Measurements from ENCODE around the gene LRRC23.

LRRC23 gene

DNA sequence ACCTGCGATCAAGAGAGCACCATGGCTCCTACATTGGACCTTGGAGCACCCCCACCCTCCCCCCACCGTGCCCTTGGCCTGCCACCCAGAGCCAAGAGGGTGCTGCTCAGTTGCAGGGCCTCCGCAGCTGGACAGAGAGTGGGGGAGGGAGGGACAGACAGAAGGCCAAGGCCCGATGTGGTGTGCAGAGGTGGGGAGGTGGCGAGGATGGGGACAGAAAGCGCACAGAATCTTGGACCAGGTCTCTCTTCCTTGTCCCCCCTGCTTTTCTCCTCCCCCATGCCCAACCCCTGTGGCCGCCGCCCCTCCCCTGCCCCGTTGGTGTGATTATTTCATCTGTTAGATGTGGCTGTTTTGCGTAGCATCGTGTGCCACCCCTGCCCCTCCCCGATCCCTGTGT lies 37.2 kb downstream of the LRRC23 start:
- H4K91ac ChIP-seq (ENCODE audit: low read length): no peak overlapping the region
- H4K8ac ChIP-seq (ENCODE audit: low read length): no peak overlapping the region
- H3K18ac ChIP-seq (ENCODE audit: low read depth in 1 of 2, low read length in 2 of 2): no peak overlapping the region
- peaks cover 11% of the 10 kb centered on the region for H3K79me1 ChIP-seq (replicated peaks; ENCODE audit: low read length, poor library complexity, severe bottlenecking)
- H3K9me3 ChIP-seq (ENCODE audit: control insufficient read depth, low read length): no peaks in the 10 kb centered on the region
- H3K27ac ChIP-seq (ENCODE audit: low read length, poor library complexity, severe bottlenecking): no peak overlapping the region
- H3K14ac ChIP-seq (ENCODE audit: low read length in 2 of 2): no peak overlapping the region
- no peak overlapping the region for H3K4me3 ChIP-seq (ENCODE audit: insufficient read depth in 1 of 2, low read depth in 1 of 2, low read length in 2 of 2)
- no peak overlapping the region for H2BK120ac ChIP-seq (ENCODE audit: low read depth, low read length)
- H3K9ac ChIP-seq (ENCODE audit: low read length): no peak overlapping the region
- no peak overlapping the region for H2AK5ac ChIP-seq (ENCODE audit: low read length, severe bottlenecking)
- H2BK12ac ChIP-seq (ENCODE audit: low read length in 2 of 2): no peak overlapping the region
- no peak overlapping the region for H2BK15ac ChIP-seq (ENCODE audit: low read depth, poor library complexity, severe bottlenecking)
- H3K4me1 ChIP-seq (ENCODE audit: control insufficient read depth, insufficient read depth, low read depth, low read length): peaks cover 43% of the 10 kb centered on the region
- no peak overlapping the region for H2AFZ ChIP-seq (ENCODE audit: low read depth, low read length)
- H3K36me3 ChIP-seq (ENCODE audit: control insufficient read depth in 1 of 2, insufficient read depth in 2 of 2, low read depth in 1 of 2, low read length in 2 of 2): peaks cover 47 to 58% of the 10 kb centered on the region in 2 experiments
- no peaks in the 10 kb centered on the region for H3K27me3 ChIP-seq (ENCODE audit: control insufficient read depth in 1 of 2, insufficient read depth in 1 of 2, low read length in 2 of 2)
- no peak overlapping the region for H3K4me2 ChIP-seq (ENCODE audit: low read length, poor library complexity, severe bottlenecking)
- H2BK5ac ChIP-seq (ENCODE audit: low read depth, low read length, poor library complexity, severe bottlenecking): no peak overlapping the region
- no peak overlapping the region for H3K23ac ChIP-seq (ENCODE audit: low read length in 2 of 2)
- WGBS: 100% methylated on average over 1 of the region's 12 CpGs
- no peak for DNase-seq
- H3K4ac ChIP-seq (ENCODE audit: low read depth in 1 of 2, low read length in 2 of 2): no peak overlapping the region

DNA sequence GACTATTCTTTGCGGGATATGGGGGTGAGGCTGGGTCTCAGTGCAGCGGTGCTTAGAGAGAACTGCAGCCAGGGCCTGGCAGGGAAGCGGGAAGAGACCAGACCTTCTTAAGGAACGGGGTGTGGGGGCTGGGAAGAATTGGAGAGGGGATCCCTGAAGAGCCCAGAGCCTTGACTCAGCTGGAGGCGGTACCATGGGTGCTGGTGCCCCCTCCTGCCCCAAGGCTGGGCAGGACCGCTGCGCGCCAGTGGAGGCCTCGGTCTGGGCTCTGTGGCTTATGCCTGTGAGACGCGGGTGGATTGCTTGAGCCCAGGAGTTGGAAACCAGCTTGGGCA lies 37.7 kb downstream of the LRRC23 start:
- Histone ChIP-seq H3K27me3 (ENCODE audit: control insufficient read depth in 1 of 2, insufficient read depth in 1 of 2, low read length in 2 of 2) (no peaks in the 10 kb centered on the region), H3K9me3 (ENCODE audit: control insufficient read depth, low read length) (no peaks in the 10 kb centered on the region), H3K36me3 (ENCODE audit: control insufficient read depth in 1 of 2, insufficient read depth in 2 of 2, low read depth in 1 of 2, low read length in 2 of 2) (peaks cover 44 to 53% of the 10 kb centered on the region in 2 experiments), H4K91ac (ENCODE audit: low read length) (no peak overlapping the region), H2AFZ (ENCODE audit: low read depth, low read length) (no peak overlapping the region), H2BK12ac (ENCODE audit: low read length in 2 of 2) (peak overlapping the region in 1 of 2 experiments; percentile 74), H3K9ac (ENCODE audit: low read length) (peak overlapping the region; percentile 93), H3K27ac (ENCODE audit: low read length, poor library complexity, severe bottlenecking) (peak overlapping the region; percentile 47), H2BK15ac (ENCODE audit: low read depth, poor library complexity, severe bottlenecking) (peak overlapping the region; percentile 20), H3K14ac (ENCODE audit: low read length in 2 of 2) (no peak overlapping the region), H2AK5ac (ENCODE audit: low read length, severe bottlenecking) (no peak overlapping the region), H4K8ac (ENCODE audit: low read length) (peak overlapping the region; percentile 47), H3K23ac (ENCODE audit: low read length in 2 of 2) (no peak overlapping the region), H3K4ac (ENCODE audit: low read depth in 1 of 2, low read length in 2 of 2) (no peak overlapping the region), H3K4me1 (ENCODE audit: control insufficient read depth, insufficient read depth, low read depth, low read length) (peaks cover 42% of the 10 kb centered on the region), H3K4me2 (ENCODE audit: low read length, poor library complexity, severe bottlenecking) (no peak overlapping the region), H3K18ac (ENCODE audit: low read depth in 1 of 2, low read length in 2 of 2) (no peak overlapping the region), H2BK5ac (ENCODE audit: low read depth, low read length, poor library complexity, severe bottlenecking) (no peak overlapping the region), H3K79me1 (replicated peaks; ENCODE audit: low read length, poor library complexity, severe bottlenecking) (peaks cover 11% of the 10 kb centered on the region), H2BK120ac (ENCODE audit: low read depth, low read length) (no peak overlapping the region), H3K4me3 (ENCODE audit: insufficient read depth in 1 of 2, low read depth in 1 of 2, low read length in 2 of 2) (peak overlapping the region in 1 of 2 experiments; percentile 30)
- WGBS: 98% methylated on average over 11 of the region's 11 CpGs
- DNase-seq: no peak

DNA sequence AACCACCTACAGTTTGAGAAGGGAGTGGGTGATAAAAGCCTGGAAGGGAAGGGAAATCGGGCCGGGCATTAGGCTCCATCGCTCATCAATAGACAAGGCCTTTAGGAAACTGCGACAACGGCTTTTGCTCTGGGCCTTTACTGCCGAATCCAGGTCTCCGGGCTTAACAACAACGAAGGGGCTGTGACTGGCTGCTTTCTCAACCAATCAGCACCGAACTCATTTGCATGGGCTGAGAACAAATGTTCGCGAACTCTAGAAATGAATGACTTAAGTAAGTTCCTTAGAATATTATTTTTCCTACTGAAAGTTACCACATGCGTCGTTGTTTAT lies 38.7 kb downstream of the LRRC23 start:
- H2BK15ac ChIP-seq (ENCODE audit: low read depth, poor library complexity, severe bottlenecking): no peak overlapping the region
- no peaks in the 10 kb centered on the region for H3K9me3 ChIP-seq (ENCODE audit: control insufficient read depth, low read length)
- H2BK5ac ChIP-seq (ENCODE audit: low read depth, low read length, poor library complexity, severe bottlenecking): no peak overlapping the region
- H3K23ac ChIP-seq (ENCODE audit: low read length in 2 of 2): no peak overlapping the region
- peak overlapping the region in 1 of 2 experiments; percentile 82 for H3K4me3 ChIP-seq (ENCODE audit: insufficient read depth in 1 of 2, low read depth in 1 of 2, low read length in 2 of 2)
- no peak overlapping the region for H2AFZ ChIP-seq (ENCODE audit: low read depth, low read length)
- peak; percentile 97 for DNase-seq
- peak overlapping the region in 1 of 2 experiments; percentile 32 for H3K4ac ChIP-seq (ENCODE audit: low read depth in 1 of 2, low read length in 2 of 2)
- H3K79me1 ChIP-seq (replicated peaks; ENCODE audit: low read length, poor library complexity, severe bottlenecking): peaks cover 14% of the 10 kb centered on the region
- no peak overlapping the region for H3K14ac ChIP-seq (ENCODE audit: low read length in 2 of 2)
- H2AK5ac ChIP-seq (ENCODE audit: low read length, severe bottlenecking): peak overlapping the region; percentile 38
- peak overlapping the region; percentile 3 for H3K4me2 ChIP-seq (ENCODE audit: low read length, poor library complexity, severe bottlenecking)
- peaks cover 44 to 46% of the 10 kb centered on the region in 2 experiments for H3K36me3 ChIP-seq (ENCODE audit: control insufficient read depth in 1 of 2, insufficient read depth in 2 of 2, low read depth in 1 of 2, low read length in 2 of 2)
- peak overlapping the region; percentile 93 for H3K9ac ChIP-seq (ENCODE audit: low read length)
- peak overlapping the region; percentile 68 for H4K8ac ChIP-seq (ENCODE audit: low read length)
- H4K91ac ChIP-seq (ENCODE audit: low read length): no peak overlapping the region
- no peak overlapping the region for H2BK120ac ChIP-seq (ENCODE audit: low read depth, low read length)
- H3K18ac ChIP-seq (ENCODE audit: low read depth in 1 of 2, low read length in 2 of 2): no peak overlapping the region
- H3K27me3 ChIP-seq (ENCODE audit: control insufficient read depth in 1 of 2, insufficient read depth in 1 of 2, low read length in 2 of 2): no peaks in the 10 kb centered on the region
- H3K4me1 ChIP-seq (ENCODE audit: control insufficient read depth, insufficient read depth, low read depth, low read length): peaks cover 34% of the 10 kb centered on the region
- 4% methylated on average over 10 of the region's 13 CpGs for WGBS
- no peak overlapping the region for H2BK12ac ChIP-seq (ENCODE audit: low read length in 2 of 2)
- peak overlapping the region; percentile 94 for H3K27ac ChIP-seq (ENCODE audit: low read length, poor library complexity, severe bottlenecking)

DNA sequence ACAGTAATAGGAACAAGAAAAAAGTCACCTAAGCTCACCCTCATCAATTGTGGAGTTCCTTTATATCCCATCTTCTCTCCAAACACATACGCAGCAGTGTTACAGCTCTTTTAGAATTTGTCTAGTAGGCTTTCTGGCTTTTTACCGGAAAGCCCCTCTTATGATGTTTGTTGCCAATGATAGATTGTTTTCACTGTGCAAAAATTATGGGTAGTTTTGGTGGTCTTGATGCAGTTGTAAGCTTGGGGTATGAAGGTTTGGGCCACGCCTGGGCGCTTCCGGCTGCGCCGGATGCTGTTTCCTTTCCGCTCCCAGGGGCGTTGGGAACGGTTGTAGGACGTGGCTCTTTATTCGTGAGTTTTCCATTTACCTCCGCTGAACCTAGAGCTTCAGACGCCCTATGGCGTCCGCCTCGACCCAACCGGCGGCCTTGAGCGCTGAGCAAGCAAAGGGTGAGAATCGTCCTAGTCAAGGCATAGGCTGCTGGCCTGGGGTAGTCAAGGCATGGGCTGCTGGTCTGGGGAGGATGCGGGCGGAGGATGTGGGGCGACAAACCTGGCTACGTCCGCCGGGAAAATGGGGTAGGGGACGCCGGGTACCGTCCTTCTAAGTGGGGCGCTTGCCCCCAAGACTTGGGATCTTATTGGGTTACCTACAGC lies 39.2 kb downstream of the LRRC23 start, which contains the start of the genes C12orf57 and RNU7-1:
Gene C12orf57, plus strand, starts transcription at position 301 of the 659 bp plus-strand sequence. Its CDS starts 100 bp downstream, at position 401.
Gene RNU7-1, plus strand, starts transcription at position 95 of the 659 bp plus-strand sequence.
- Histone ChIP-seq H3K9ac (ENCODE audit: low read length) (peak within 1 kb of the TSS; percentile 93), H2AK5ac (ENCODE audit: low read length, severe bottlenecking) (peak within 1 kb of the TSS; percentile 86), H4K91ac (ENCODE audit: low read length) (peak within 1 kb of the TSS; percentile 40), H2BK120ac (ENCODE audit: low read depth, low read length) (no peak within 1 kb of the TSS), H3K36me3 (ENCODE audit: control insufficient read depth in 1 of 2, insufficient read depth in 2 of 2, low read depth in 1 of 2, low read length in 2 of 2) (peaks cover 39 to 41% of the 10 kb centered on the region in 2 experiments), H3K9me3 (ENCODE audit: control insufficient read depth, low read length) (no peaks in the 10 kb centered on the region), H3K4me3 (ENCODE audit: insufficient read depth in 1 of 2, low read depth in 1 of 2, low read length in 2 of 2) (peak within 1 kb of the TSS; percentile 58 to 82), H3K27me3 (ENCODE audit: control insufficient read depth in 1 of 2, insufficient read depth in 1 of 2, low read length in 2 of 2) (no peaks in the 10 kb centered on the region), H3K4me1 (ENCODE audit: control insufficient read depth, insufficient read depth, low read depth, low read length) (peaks cover 33% of the 10 kb centered on the region), H2AFZ (ENCODE audit: low read depth, low read length) (peak within 1 kb of the TSS; percentile 36), H4K8ac (ENCODE audit: low read length) (peak within 1 kb of the TSS; percentile 68), H3K4me2 (ENCODE audit: low read length, poor library complexity, severe bottlenecking) (peak within 1 kb of the TSS; percentile 85), H3K14ac (ENCODE audit: low read length in 2 of 2) (peak within 1 kb of the TSS in 1 of 2 experiments; percentile 35), H3K4ac (ENCODE audit: low read depth in 1 of 2, low read length in 2 of 2) (peak within 1 kb of the TSS; percentile 62 to 88), H3K18ac (ENCODE audit: low read depth in 1 of 2, low read length in 2 of 2) (peak within 1 kb of the TSS; percentile 44 to 68), H3K23ac (ENCODE audit: low read length in 2 of 2) (peak within 1 kb of the TSS in 1 of 2 experiments; percentile 35), H3K79me1 (replicated peaks; ENCODE audit: low read length, poor library complexity, severe bottlenecking) (peaks cover 12% of the 10 kb centered on the region), H2BK12ac (ENCODE audit: low read length in 2 of 2) (peak within 1 kb of the TSS; percentile 8 to 14), H2BK5ac (ENCODE audit: low read depth, low read length, poor library complexity, severe bottlenecking) (peak within 1 kb of the TSS; percentile 5), H2BK15ac (ENCODE audit: low read depth, poor library complexity, severe bottlenecking) (peak within 1 kb of the TSS; percentile 58), H3K27ac (ENCODE audit: low read length, poor library complexity, severe bottlenecking) (peak within 1 kb of the TSS; percentile 94)
- 1% methylated on average over 29 of the region's 31 CpGs for WGBS
- DNase-seq: peak; percentile 96
